PFSK-1 (cell line): ENCODE data around the gene PNMA1.

Experiments used
- FOXP2 ChIP-seq: optimal IDR thresholded peaks from 2 replicates; pipeline ENCODE3; 2011; ENCODE audit warnings: borderline replicate concordance, control low read depth, inconsistent platforms; ENCODE audit not compliant: insufficient read depth; ENCODE audit errors: extremely low read length, extremely low read depth
- POLR2AphosphoS5 ChIP-seq: IDR thresholded peaks from 2 replicates; pipeline ENCODE4 v1.6.1; 2012; ENCODE audit warnings: low read depth, mild to moderate bottlenecking, control low read depth, low read length, moderate library complexity
- SIN3A ChIP-seq: IDR thresholded peaks from 2 replicates; pipeline ENCODE4 v1.6.1; 2012; ENCODE audit warnings: mild to moderate bottlenecking, low read length, moderate library complexity, borderline replicate concordance; ENCODE audit not compliant: insufficient read depth
- TAF1 ChIP-seq: IDR thresholded peaks from 2 replicates; pipeline ENCODE4 v1.6.1; 2012; ENCODE audit warnings: low read length, control low read depth, borderline replicate concordance; ENCODE audit not compliant: insufficient read depth
- TF ChIP-seq, protein P1 (sequence below), 2 experiments: IDR thresholded peaks; 2 replicates each; pipeline versions ENCODE4 v1.6.1 to v1.8.0; 2011 to 2012; ENCODE audit warnings: low read depth in 2 of 2, low read length in 2 of 2, control low read depth in 1 of 2, inconsistent platforms in 1 of 2, mild to moderate bottlenecking in 1 of 2, moderate library complexity in 1 of 2; ENCODE audit not compliant: insufficient read depth in 1 of 2

PNMA1 gene

DNA sequence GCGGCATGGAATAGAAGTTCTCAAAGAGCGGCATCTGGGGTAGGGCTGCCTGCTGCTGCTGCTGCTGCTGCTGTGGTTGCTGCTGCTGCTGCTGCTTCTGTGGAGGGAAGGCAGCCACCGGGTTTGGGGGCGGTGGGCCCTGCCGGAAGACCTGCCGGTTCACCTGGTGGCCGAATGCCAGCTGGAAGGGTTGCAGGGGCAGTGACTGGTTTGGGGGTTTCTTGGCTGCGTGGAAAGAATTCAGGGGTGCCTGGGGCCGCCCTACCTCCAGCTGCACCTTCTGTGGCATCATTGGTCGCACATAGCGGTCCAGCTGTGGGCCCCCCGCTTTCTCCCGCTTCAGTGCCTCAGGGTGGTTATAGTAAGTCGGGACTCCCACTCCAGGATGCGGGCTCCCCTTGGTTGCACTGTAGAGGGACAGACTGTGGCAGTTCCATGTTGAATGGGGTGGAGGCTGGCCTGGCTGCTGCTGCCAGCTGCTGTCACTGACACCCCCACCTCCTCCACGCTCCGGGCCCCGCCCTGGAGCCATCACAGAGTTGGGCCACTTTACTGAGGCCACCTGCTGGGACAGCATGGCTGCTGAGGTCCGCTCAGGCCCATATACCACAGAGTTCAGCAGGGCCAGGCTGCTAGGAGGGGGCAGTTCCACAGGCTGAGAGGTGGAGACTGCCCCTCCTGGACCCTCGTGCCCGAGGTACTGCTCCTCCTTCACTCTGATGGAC, 25.2 kb upstream of the PNMA1 start:
- TF ChIP-seq FOXP2 (no peak), TAF1 (no peak), SIN3A (no peak), POLR2AphosphoS5 (no peak)
- TF ChIP-seq, protein P1, sequence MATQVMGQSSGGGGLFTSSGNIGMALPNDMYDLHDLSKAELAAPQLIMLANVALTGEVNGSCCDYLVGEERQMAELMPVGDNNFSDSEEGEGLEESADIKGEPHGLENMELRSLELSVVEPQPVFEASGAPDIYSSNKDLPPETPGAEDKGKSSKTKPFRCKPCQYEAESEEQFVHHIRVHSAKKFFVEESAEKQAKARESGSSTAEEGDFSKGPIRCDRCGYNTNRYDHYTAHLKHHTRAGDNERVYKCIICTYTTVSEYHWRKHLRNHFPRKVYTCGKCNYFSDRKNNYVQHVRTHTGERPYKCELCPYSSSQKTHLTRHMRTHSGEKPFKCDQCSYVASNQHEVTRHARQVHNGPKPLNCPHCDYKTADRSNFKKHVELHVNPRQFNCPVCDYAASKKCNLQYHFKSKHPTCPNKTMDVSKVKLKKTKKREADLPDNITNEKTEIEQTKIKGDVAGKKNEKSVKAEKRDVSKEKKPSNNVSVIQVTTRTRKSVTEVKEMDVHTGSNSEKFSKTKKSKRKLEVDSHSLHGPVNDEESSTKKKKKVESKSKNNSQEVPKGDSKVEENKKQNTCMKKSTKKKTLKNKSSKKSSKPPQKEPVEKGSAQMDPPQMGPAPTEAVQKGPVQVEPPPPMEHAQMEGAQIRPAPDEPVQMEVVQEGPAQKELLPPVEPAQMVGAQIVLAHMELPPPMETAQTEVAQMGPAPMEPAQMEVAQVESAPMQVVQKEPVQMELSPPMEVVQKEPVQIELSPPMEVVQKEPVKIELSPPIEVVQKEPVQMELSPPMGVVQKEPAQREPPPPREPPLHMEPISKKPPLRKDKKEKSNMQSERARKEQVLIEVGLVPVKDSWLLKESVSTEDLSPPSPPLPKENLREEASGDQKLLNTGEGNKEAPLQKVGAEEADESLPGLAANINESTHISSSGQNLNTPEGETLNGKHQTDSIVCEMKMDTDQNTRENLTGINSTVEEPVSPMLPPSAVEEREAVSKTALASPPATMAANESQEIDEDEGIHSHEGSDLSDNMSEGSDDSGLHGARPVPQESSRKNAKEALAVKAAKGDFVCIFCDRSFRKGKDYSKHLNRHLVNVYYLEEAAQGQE (IDR thresholded peaks at IDR 0.05; ENCODE audit: insufficient read depth in 1 of 2, low read depth in 2 of 2, low read length in 2 of 2) = no peak

DNA sequence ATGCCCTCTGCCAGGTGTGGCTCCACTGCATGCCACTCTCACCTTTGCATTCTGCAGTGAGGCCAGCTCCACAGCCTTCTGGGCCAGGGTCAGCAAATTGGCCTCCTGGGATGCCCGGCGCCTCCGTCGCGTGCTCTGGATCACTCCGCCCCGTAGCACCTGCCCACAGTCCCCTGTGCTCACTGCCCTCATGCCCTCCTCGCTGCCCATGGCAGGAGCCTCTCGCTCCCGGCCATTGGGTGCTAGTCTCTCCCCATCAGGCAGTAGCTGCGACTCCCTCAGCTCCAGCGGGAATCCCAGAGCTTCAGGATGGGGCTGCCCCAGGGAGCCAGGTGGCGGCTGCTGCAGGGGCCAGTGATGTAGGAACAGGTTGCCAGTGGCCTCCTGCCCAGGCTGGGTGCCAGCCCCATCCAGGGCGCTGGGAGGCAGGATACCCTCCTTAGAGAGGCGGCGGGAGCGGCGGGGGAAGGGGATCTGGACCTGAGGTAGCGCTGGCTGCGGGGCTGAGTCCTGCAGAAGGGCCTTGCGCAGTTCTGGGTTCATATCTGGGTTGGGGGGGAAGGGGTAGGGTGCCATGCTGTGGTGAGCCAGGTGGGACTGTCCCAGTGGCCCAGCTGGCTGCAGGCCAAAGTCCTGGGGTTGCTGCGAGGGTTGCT, 24.5 kb upstream of the PNMA1 start:
- TF ChIP-seq, protein P1 (IDR thresholded peaks at IDR 0.05; ENCODE audit: insufficient read depth in 1 of 2, low read depth in 2 of 2, low read length in 2 of 2) = no peak
- TF ChIP-seq FOXP2 (no peak), TAF1 (no peak), POLR2AphosphoS5 (no peak), SIN3A (no peak)

DNA sequence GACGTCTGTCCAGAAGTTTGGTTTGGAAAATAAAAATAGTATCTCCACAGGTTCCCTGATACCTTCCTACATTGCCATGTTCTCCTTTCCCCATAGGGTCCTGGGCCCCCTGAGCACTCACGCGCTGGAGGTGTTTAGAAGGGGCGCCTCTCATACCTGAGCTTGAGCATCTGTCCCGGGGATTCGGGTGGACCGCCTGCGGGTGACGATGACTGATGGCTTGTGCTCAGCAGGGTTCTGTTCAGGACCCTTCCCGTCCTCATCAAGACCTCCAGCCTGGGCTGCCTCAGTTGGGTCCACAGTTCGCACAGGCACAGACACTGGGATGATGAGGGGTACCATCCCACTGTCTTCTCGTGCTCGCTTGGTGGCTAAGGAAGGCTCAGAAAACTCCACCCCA, 22.7 kb upstream of the PNMA1 start:
- no peak for TF ChIP-seq TAF1
- TF ChIP-seq, protein P1 (IDR thresholded peaks at IDR 0.05; ENCODE audit: insufficient read depth in 1 of 2, low read depth in 2 of 2, low read length in 2 of 2) = no peak
- no peak for TF ChIP-seq SIN3A
- TF ChIP-seq POLR2AphosphoS5 = no peak
- TF ChIP-seq FOXP2 = no peak

DNA sequence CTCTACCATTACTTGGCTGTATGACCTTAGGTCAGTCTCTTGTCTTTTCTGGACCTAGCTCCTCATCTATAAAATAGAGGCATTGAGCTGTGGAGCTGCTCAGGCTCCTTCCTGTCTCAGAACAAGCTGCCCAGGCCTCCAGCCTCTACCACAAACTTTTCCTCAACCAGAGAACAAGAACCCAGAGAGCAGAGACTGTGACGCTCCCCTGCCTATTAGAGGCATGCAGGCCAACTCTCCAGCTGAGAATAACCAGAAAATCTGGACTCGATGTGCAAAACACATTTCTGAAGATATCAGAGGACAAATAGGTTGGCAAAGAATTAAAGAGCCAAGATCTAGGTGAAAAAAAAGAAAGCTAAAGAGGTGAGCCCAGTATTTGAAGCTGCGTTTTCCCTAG, 17.8 kb upstream of the PNMA1 start:
- TF ChIP-seq POLR2AphosphoS5 (no peak), TAF1 (no peak), FOXP2 (no peak)
- TF ChIP-seq, protein P1 (IDR thresholded peaks at IDR 0.05; ENCODE audit: insufficient read depth in 1 of 2, low read depth in 2 of 2, low read length in 2 of 2) = no peak
